Measurements from ENCODE around the gene MGME1. TPM values are rescaled to one million over a fixed set of nuclear protein-coding genes. Genes with fewer than 3 reads are reported as not detected.

Gene MGME1
- total RNA-seq, 1 experiment from 2014 or later, result 34.5 TPM

DNA sequence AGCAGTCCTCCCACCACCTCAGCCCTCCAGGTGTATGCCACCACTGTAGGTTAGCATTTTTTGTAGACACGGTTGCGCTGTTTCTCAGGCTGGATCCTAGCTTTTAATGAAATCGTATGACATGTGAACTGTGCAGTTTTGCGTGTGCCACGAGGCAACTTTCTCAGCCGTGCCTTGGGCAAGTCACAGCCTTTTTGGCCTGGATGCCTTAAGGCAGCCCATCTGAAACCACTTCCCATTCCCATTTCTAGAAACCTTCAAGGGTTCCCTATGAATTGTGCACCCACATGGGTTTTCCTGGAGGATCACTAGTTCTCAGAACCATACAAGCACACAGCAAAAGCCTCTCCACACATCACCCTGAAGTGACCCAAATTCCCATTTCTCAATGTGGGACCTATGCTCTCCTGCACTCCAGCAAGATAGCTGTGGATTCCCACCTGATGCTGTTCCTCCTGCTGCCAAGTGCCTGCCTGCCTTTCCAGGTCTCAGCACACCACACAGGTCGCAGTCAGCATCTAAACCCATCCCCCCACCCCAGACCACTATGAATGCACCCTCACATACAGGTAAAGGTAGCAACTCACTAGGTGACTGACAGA is 29.1 kb upstream of the MGME1 start:
- DNase-seq (ENCODE audit: low spot score), result no peak
- in situ Hi-C loops (cut with HindIII; ENCODE audit: low sequenced_read_pairs), result no loop called here

DNA sequence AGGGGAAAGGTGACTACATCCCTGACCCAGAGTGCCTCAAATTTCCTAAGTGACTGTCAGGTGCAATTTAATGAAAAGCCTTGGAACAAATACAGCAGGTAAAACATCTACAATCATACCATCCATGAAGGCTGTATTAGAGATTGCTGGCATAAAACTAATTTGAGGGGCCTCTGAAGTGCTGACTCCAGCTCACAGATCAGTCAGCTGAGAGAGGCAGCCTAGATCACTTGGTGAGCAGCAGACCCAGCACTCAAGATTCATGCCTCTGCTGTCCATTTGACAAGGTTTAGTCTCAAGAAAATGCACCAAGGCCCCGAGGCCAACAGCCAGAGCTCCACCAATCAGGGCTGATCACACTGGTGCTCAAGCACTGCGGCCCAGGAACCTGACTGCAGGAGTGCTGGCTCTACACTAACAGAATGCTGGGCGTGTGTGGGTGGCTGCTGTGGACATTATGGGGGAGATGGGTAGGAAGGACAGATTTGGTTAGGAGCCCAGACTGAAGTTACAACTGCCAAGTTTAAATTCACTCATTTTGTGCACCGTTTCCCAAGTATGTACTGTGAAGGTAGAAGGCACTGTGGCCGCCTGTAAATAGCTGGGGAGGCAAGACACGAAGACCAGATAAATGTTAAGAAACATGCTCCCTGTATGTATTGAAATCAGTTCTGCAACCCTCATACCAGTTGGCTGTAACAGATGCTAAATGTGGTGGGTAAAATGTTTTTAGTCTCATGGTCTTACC is 28.4 kb upstream of the MGME1 start:
- in situ Hi-C loops (cut with HindIII; ENCODE audit: low sequenced_read_pairs), result no loop called here
- peak; percentile 29 for DNase-seq (ENCODE audit: low spot score)

DNA sequence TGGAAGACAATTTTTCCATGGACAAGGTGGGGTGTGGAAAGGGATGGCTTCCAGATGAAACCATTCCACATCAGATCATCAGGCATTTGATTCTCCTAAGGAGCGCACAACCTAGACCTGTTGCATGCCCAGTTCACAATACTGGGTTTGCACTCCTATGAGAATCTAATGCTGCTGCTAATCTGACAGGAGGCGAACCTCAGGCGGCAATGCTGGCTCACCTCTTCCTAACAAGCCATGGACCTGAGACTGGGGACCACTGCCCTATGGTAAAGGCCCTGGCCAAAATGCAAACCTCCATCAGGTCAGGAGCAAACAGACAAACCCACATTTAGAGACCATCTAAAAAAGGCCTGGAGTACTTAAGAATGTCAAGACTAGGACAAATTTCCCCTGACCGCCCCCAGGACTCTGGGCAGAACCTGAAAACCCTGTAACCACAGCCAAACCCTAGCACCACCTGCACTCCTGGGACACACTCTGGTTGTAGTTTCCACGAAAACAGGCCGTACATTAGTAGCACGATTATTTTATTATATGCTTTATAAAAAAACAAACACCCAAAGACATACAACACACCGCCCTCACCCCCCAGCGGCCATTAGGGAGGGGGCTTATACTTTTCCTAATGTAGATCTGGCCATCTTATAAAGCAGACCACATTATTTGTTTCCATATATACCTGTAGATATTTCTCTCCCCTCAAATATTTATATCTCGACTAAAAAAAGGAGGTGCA is 27.6 kb upstream of the MGME1 start:
- DNase-seq (ENCODE audit: low spot score), result no peak
- in situ Hi-C loops (cut with HindIII; ENCODE audit: low sequenced_read_pairs), result no loop called here

DNA sequence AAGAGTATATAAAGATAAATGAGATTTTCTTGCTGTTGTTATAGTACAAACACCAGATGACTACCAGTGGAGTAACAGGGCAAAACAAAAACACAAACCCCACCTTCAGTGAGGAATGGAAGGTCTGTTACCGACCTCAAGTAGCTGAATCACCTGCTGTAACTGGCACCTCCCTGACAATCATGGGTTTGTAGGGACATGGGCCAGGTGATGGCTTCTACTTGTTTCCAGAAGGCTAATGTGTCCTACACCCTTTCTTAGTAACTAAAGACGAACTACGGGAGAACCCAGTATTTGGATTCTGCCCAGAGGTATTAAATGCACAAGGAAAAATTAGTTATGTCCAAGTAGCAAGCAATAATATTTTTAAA is 27.0 kb upstream of the MGME1 start:
- in situ Hi-C loops (cut with HindIII; ENCODE audit: low sequenced_read_pairs), result no loop called here
- DNase-seq (ENCODE audit: low spot score), result no peak

DNA sequence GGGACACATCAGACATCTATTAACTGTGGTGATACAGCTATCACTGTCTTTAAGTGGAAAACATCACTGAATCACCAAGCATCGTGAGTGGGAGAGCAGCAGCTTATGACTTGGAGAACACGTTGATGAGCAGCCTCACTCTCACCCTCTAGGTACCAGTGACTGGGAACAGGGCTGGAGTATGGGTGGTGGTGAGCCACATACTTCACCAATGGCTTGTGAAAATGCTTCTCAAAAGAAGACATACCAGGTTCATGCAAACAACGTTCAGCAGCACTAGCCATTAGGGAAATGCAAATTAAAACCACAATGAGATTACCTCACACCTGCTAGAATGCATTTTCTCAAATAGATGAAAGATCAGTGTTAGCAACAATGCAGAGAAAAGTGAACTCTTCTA is 25.5 kb upstream of the MGME1 start:
- in situ Hi-C loops (cut with HindIII; ENCODE audit: low sequenced_read_pairs), result no loop called here
- no peak for DNase-seq (ENCODE audit: low spot score)

DNA sequence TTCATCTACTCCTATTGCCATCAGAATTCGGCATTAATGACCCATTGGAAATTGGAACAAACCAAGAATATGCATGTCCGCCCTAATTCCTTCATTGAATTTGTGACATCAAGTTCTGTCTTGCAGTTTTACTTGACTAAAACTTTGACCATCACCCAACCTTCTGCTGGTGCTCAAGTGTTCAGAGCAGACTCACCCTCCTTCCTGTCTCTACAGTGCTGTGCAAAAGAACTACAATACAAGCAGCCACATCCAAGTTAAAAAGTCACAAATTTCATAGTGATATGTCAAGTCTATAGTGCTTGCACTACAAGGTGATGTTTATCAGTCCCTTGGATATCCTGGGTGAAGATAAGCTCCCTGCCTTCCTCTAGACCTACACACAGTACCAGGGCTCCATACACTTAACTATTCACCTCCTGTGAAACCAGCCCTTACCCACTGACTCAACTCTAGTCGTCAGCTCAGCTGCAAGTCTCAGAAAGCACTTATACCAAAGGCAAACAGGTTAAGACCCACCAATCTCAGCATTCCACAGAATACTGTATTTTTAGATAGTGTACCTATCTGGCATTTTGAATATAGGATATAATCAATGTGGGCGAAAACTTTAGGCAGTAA is 23.9 kb upstream of the MGME1 start:
- in situ Hi-C loops (cut with HindIII; ENCODE audit: low sequenced_read_pairs), result no loop called here
- DNase-seq (ENCODE audit: low spot score), result no peak

DNA sequence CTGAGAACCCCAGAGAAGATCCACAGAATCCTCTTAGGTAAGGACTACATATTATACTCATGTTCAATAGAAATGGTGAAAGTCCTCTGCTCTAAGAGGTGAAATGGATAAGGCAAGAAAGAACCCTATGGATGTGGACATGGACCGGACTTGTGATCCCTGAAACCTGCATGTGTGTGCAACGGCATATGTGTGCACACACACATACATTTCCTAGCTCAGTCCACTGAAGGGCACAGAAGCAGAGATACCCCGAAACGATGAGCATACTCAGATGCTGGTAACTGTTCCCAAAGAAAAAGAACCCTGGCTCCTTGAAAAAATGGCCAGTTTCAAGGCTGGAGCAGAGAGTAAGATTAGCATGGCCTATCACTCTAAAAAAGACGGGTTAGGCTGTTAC is 22.8 kb upstream of the MGME1 start:
- in situ Hi-C loops (cut with HindIII; ENCODE audit: low sequenced_read_pairs), result no loop called here
- no peak for DNase-seq (ENCODE audit: low spot score)

DNA sequence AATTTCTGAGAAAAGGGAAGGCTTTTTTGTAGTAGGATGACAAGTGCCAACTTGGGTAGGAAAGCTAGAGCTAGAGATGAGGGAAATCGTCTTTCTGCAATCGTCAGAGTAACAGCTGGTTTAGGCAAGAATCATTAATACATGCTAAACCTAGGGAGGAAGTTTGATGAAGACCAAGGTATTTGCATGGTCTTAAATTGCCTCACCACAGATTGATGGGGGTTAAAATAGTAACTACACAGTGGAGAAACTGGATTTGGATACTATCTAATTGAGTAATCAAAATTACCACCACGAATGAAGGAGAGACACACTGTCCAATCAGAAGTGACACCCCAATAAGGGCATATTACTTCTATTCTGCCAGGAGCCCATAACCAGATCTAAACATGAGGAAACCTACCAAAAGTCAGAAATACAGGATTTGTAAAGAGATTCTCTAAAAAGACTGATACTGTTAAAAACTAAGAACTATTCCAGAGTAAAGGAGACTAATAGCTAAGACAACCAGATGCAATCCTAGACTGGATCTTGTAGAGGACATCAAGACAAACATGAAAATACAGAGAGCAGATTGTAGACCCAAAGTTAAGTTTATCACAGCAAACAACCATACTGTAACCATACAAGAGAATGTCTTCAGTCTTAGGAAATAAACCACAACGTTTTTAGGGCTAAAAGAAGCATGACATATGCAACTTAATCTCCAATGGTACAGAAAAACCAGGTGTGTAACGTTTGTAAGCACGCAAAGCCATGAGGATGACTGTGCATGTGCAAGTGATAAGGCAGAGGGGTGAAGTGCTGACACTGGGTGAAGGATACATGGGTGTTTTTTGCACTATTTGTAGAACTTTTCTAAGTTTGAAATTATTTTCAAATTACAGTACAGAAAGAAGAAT is 22.0 kb upstream of the MGME1 start:
- in situ Hi-C loops (cut with HindIII; ENCODE audit: low sequenced_read_pairs), result no loop called here
- DNase-seq (ENCODE audit: low spot score), result no peak

DNA sequence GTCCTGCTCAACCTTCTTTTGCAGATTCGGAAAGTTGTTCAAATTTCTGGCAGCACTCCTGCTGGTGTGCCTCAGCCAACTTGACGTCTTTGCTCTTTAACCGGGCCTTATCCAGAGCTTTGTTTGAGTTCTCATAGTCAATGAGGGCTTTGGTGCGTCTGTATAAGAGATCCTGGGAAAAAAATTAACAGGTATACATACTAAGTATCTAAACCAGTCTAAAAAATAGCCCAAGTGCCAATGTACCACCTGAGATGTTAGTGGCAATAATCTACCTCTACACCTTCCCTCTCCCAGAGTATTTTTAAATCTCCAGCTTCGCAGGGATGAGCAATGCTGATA is 21.4 kb upstream of the MGME1 start:
- in situ Hi-C loops (cut with HindIII; ENCODE audit: low sequenced_read_pairs), result no loop called here

DNA sequence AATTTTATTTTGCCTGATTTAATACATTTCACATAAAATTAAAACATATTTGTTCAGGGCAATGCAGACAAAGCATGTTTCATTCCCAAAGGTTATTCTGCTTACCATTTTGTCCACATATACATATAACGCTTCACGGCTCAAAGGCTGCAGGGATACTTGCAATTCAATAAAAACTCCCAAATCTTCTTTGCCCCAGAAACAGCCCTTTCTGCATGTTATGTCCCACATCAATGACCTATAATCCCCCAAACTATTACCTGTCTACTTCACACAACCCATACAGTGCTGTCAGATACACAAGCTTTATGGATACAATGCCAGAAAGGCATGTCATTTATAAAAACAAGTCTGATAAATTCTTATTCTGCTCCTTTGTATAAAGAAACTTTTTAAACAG is 20.4 kb upstream of the MGME1 start:
- in situ Hi-C loops (cut with HindIII; ENCODE audit: low sequenced_read_pairs), result no loop called here

More for the DNA sequence above, 21.4 kb upstream of the MGME1 start:
- no peak for DNase-seq (ENCODE audit: low spot score)

DNA sequence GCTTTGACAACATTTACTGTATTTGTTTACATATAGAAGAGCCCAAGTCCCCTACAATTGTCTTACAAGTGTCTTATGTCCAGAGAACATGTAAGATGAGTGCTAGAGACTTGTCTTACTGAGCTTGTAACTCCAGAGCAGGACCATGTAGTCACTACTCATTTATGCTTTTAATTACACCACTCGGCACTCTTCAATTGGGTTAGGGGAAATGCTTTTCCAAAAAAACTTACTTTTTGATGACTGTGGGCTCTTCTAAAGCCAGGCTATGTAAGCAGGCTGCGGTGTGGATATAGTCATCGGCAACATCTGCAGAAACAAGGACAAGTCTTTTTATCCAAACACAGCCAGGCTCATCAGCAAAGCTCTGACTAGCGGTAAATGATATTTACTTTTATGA is 18.9 kb upstream of the MGME1 start:
- in situ Hi-C loops (cut with HindIII; ENCODE audit: low sequenced_read_pairs), result no loop called here
- DNase-seq (ENCODE audit: low spot score), result no peak

More for the DNA sequence above, 20.4 kb upstream of the MGME1 start:
- DNase-seq (ENCODE audit: low spot score), result no peak

DNA sequence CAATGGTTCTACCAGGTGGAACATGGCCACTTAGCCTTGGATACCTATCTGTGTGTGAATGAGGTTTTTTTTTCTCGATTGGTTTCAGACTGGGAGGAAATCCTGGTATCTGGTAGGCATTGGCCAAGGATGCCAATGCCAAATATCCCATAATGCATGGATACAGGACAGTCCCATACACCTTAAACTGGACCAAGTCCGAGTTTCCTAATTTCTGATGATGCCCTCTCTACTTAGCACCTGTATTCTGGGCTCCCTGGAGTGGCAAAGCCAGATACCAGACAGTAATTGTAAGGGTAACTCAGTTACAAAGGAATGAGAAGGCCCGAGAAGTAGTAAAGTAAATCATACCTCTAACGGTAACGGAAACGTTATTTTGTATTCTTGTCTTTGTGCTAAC is 18.1 kb upstream of the MGME1 start:
- in situ Hi-C loops (cut with HindIII; ENCODE audit: low sequenced_read_pairs), result no loop called here
- DNase-seq (ENCODE audit: low spot score), result no peak

DNA sequence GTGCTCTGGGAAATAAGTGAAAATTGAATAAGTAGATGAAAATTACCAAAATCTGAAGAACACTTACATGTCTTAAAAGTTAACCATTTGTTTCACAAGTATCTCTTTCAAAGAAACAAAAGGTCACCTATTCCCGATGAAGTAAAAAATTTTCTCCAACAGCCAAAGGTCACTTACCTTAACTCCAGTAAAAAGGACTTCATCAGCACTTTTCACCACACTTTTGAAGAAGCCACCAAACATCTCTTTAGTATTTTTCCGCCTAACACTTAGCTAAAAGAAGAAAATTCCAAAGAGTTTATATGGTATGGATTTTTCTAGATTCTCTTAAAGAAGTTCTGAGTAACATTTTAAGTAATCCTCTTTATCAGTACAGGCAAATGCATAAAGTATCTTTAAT is 17.5 kb upstream of the MGME1 start:
- no peak for DNase-seq (ENCODE audit: low spot score)
- in situ Hi-C loops (cut with HindIII; ENCODE audit: low sequenced_read_pairs), result no loop called here

DNA sequence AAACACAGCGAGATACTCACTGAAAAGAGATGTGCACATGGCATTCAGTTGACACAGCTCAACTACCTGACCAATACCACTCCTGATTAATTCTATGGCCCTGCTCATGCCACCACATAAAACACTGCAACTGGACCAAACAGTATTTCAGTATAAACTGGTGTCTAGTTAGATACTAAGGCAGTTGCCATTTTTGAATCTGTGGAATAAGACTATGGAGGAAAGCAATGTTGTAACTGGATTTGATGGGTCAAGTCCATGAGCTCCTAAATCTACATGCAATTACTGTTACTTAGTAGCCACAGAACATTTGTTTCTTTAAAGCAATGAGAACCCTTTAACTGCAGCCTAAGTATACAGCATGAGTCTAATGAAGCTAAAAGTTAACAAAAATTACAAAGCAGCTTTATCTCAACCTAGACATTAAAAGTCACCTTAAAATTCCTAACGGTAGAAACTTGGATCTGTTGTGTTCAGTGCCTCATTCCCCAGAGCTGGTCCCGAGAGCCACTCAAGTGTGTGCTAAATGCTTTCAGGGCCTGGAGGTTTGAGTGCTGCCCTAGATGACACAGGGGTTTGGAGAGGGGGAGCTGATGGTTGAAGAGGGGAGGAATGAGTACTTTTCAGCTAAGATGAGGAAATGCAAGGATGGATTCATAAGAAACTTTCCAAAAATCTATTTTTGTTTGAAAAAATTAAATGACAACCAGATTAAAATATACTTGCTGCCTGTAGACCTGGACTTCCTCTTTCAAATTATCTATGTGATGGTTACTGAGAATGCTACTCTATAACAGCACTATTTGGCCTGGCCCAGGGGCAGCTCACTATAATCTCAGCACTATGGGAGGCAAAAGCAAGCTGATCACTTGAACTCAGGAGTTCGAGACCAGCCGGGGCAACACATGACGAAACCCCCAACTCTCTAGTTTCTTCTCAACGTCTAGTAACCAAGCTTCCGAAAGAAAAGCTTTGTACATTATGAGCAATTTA is 15.8 kb upstream of the MGME1 start:
- no peak for DNase-seq (ENCODE audit: low spot score)
- in situ Hi-C loops (cut with HindIII; ENCODE audit: low sequenced_read_pairs), result no loop called here

DNA sequence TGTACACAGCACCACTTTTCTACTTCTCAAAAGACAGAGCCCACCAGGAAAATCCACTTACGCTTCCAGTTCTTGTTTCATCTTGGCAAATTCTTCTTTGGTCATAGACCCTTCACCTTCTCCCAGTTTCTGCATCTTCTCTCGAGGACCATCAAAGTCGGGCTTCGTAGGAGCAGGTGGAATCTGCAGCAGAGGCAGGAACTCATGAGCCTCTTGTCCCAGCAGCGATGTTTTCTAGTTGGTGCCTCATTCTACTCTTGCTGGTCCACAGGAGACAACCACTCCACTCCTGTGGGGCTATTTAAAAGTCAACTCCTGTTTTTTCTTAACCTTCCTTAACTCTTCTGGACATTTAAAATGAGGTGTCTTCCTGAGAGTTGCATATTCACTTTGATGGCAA is 14.9 kb upstream of the MGME1 start:
- DNase-seq (ENCODE audit: low spot score), result no peak
- in situ Hi-C loops (cut with HindIII; ENCODE audit: low sequenced_read_pairs), result no loop called here

DNA sequence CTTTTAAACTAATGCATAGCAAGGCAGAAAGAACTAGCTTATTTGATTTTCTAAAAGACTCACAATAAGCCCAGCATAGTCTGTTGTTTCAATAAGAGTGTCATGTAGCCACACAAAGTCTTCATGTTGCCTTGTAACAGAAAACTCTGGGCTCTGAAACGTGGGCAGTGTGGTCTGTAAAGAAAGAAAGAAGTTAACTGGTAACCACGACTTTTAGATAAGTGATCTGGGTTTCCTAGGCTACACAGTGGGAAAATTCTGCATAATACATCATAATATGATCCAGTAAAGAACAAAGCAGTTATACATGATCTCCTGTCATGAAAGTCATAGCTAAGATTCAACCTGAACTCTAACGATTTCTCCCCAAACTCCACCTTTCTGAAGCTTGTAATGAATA is 13.5 kb upstream of the MGME1 start:
- in situ Hi-C loops (cut with HindIII; ENCODE audit: low sequenced_read_pairs), result no loop called here
- DNase-seq (ENCODE audit: low spot score), result no peak

DNA sequence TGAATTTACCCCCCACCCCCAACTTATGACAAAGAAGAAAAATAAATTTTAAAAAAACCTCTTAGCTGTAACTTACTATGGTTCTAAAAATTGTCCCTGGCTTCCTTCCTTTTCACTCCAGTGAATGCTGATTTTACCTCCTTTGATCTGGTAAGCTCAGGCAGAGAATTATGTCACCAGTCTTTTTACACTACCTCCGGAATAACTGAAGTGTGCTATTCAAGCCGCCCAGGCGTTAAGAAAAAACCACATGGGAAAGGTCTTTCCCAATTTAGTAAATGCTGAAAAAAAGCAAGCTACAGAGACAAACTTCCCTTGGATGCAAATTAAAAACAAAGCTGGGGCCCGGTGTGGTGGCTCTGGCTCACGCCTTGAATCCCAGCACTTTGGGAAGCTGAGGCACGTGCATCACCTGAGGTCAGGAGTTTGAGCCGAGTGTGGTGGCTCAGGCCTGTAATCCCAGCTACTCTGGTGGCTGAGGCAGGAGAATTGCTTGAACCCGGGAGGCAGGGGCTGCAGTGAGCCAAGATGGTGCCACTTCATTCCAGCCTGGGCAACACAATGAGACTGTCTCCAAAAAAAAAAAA is 12.6 kb upstream of the MGME1 start:
- DNase-seq (ENCODE audit: low spot score), result no peak
- in situ Hi-C loops (cut with HindIII; ENCODE audit: low sequenced_read_pairs), result no loop called here

Data from G401 (cell line).